Endothelial cell of umbilical vein (primary cell): ENCODE results near the gene UBAP2L. TPM values are rescaled to one million over a fixed set of nuclear protein-coding genes. Genes with fewer than 3 reads are reported as not detected.

ENCODE experiments used
- BruUV-seq: library from RNA; stranded (reverse); fragments of 400-500 nt; replicated peaks from 2 replicates; lab custom pipeline; 2021; lab: Mats Ljungman, UMichigan
- CTCF ChIA-PET: fragments of 300-600, 350-600 bp; sonication (Branson Sonifier 250); formaldehyde crosslinking; loops from one replicate; lab custom pipeline; 2021; ENCODE audit warnings: antibody characterized with exemption, inconsistent platforms; lab: Charles Lee
- POLR2A ChIA-PET: fragments of 300-600, 350-600 bp; sonication (Branson Sonifier 250); formaldehyde crosslinking; loops from one replicate; lab custom pipeline; 2021; ENCODE audit warnings: antibody characterized with exemption, inconsistent platforms; lab: Charles Lee
- DNase-seq: peaks from one replicate; pipeline ENCODE4 v3.0.0-alpha.2; 2011; ENCODE audit warnings: low read depth, low spot score
- FAIRE-seq: peaks from 2 replicates; lab custom pipeline; 2011; peaks lifted over from hg19 to GRCh38; lab: Jason Lieb, UNC
- H2AFZ ChIP-seq: 2 replicates; pipeline ENCODE4 v1.6.0; 2012; ENCODE audit warnings: low read depth, low read length, control low read depth, inconsistent platforms
- H3K27ac ChIP-seq: 2 replicates; pipeline ENCODE4 v1.5.1; 2011; ENCODE audit warnings: low read depth, mild to moderate bottlenecking, control low read depth, low read length, moderate library complexity; ENCODE audit not compliant: insufficient read depth
- H3K27me3 ChIP-seq, 2 experiments: 2 replicates each; pipeline versions ENCODE4 v1.6.0 to v1.6.1; 2011; ENCODE audit warnings: low read length in 2 of 2, mixed read lengths in 1 of 2; ENCODE audit not compliant: control insufficient read depth in 2 of 2, insufficient read depth in 2 of 2
- H3K36me3 ChIP-seq, 2 experiments: 2 replicates in 1 of 2; 3 replicates in 1 of 2; pipeline ENCODE4 v1.5.1; 2011; ENCODE audit warnings: low read length in 2 of 2, mild to moderate bottlenecking in 1 of 2, moderate library complexity in 1 of 2; ENCODE audit not compliant: control insufficient read depth in 2 of 2, insufficient read depth in 2 of 2; ENCODE audit errors: extremely low read depth in 1 of 2
- H3K4me1 ChIP-seq: 3 replicates; pipeline ENCODE4 v1.5.1; 2011; ENCODE audit warnings: mild to moderate bottlenecking, low read length; ENCODE audit not compliant: control insufficient read depth, insufficient read depth; ENCODE audit errors: extremely low read depth
- H3K4me2 ChIP-seq: 2 replicates; pipeline ENCODE4 v1.6.1; 2011; ENCODE audit warnings: low read length, control low read depth, mixed read lengths; ENCODE audit not compliant: insufficient read depth
- H3K4me3 ChIP-seq, 3 experiments: fragments of 200-600 bp in 1 of 3; sonication (generic), shearing (Covaris generic) in 1 of 3; replicated peaks in 1 of 3; 2 replicates each; pipeline ENCODE4 v1.5.1; 2011 to 2016; ENCODE audit warnings: control low read depth in 3 of 3, low read length in 3 of 3, mild to moderate bottlenecking in 2 of 3, inconsistent platforms in 1 of 3, low read depth in 1 of 3, moderate library complexity in 1 of 3; ENCODE audit not compliant: insufficient read depth in 1 of 3
- H3K79me2 ChIP-seq: 2 replicates; pipeline ENCODE4 v1.6.0; 2012; ENCODE audit warnings: low read length, inconsistent platforms; ENCODE audit not compliant: control insufficient read depth, insufficient read depth
- H3K9ac ChIP-seq: replicated peaks from 2 replicates; pipeline ENCODE3; 2011; ENCODE audit warnings: low read length, control low read depth; ENCODE audit not compliant: insufficient read depth; ENCODE audit errors: extremely low read depth
- H3K9me1 ChIP-seq: replicated peaks from 3 replicates; pipeline ENCODE4 v1.6.0; 2011; ENCODE audit warnings: mild to moderate bottlenecking, low read length; ENCODE audit not compliant: control insufficient read depth, insufficient read depth; ENCODE audit errors: extremely low read depth
- H3K9me3 ChIP-seq: replicated peaks from 2 replicates; pipeline ENCODE4 v1.5.1; 2012; ENCODE audit warnings: low read length, inconsistent platforms; ENCODE audit not compliant: control insufficient read depth, insufficient read depth
- H4K20me1 ChIP-seq: replicated peaks from 2 replicates; pipeline ENCODE3; 2011; ENCODE audit warnings: mild to moderate bottlenecking, low read length; ENCODE audit not compliant: control insufficient read depth, insufficient read depth; ENCODE audit errors: extremely low read depth
- CTCF ChIP-seq, 2 donors: IDR thresholded peaks; 1 replicate in 1 of 2; 2 replicates in 1 of 2; pipeline ENCODE4 v1.5.1; 2011; ENCODE audit warnings: low read length in 2 of 2, mild to moderate bottlenecking in 2 of 2, moderate library complexity in 2 of 2, control low read depth in 1 of 2, inconsistent platforms in 1 of 2, low read depth in 1 of 2; ENCODE audit not compliant: insufficient read depth in 1 of 2; ENCODE audit errors: extremely low read depth in 1 of 2
- EZH2 ChIP-seq: IDR thresholded peaks from 2 replicates; pipeline ENCODE4 v1.6.1; 2012; ENCODE audit warnings: borderline replicate concordance, low read depth, mild to moderate bottlenecking, moderate library complexity, low read length, inconsistent platforms; ENCODE audit not compliant: severe bottlenecking
- FOS ChIP-seq: IDR thresholded peaks from 2 replicates; pipeline ENCODE4 v1.6.1; 2011; ENCODE audit warnings: mild to moderate bottlenecking, low read length, moderate library complexity, borderline replicate concordance; ENCODE audit not compliant: insufficient read depth
- GATA2 ChIP-seq: IDR thresholded peaks from 2 replicates; pipeline ENCODE4 v1.7.0; 2011; ENCODE audit warnings: low read depth, mild to moderate bottlenecking, moderate library complexity, mixed read lengths, low read length; ENCODE audit not compliant: insufficient read length, insufficient read depth
- JUN ChIP-seq: IDR thresholded peaks from 2 replicates; pipeline ENCODE4 v1.6.1; 2011; ENCODE audit warnings: borderline replicate concordance, low read depth; ENCODE audit not compliant: insufficient read length, insufficient read depth
- MAX ChIP-seq: IDR thresholded peaks from 2 replicates; pipeline ENCODE4 v1.6.1; 2011; ENCODE audit not compliant: insufficient read depth, insufficient read length
- MYC ChIP-seq: IDR thresholded peaks from one replicate; pipeline ENCODE4 v1.6.1; 2011; ENCODE audit warnings: mild to moderate bottlenecking, low read depth, low read length
- POLR2A ChIP-seq: IDR thresholded peaks from 2 replicates; pipeline ENCODE4 v1.6.1; 2012; ENCODE audit warnings: low read depth, mild to moderate bottlenecking, control low read depth, low read length
- POLR2AphosphoS5 ChIP-seq: IDR thresholded peaks from 2 replicates; pipeline ENCODE4 v1.6.1; 2012; ENCODE audit warnings: low read depth, mild to moderate bottlenecking, control low read depth, low read length, moderate library complexity; ENCODE audit not compliant: insufficient read depth
- dilution Hi-C: fragments of 300-500 bp; cut with MboI; formaldehyde crosslinking; loops from one replicate; pipeline ENCODE4 v1.15.0; 2019; ENCODE audit warnings: low sequenced_read_pairs; ENCODE audit not compliant: extremely low pct_ligation_motif_present
- intact Hi-C: fragments of 100-400 bp; cut with micrococcal nuclease; formaldehyde crosslinking; loops from one replicate; pipeline ENCODE4 v1.10.0; 2022
- polyA plus RNA-seq, 4 experiments: library from polyadenylated mRNA; depleted of rRNA in 3 of 4; stranded (reverse) in 3 of 4; unstranded in 1 of 4; fragments of >200 nt; gene quantifications; 2 replicates each; pipeline versions ENCODE4 v1.2.1 to v1.2.3, GENCODE V29; 2011 to 2012; ENCODE audit warnings: missing spikeins in 1 of 4
- total RNA-seq: library from RNA; stranded (reverse); gene quantifications from 2 replicates; pipeline ENCODE4 v1.2.3, GENCODE V29; 2021

The UBAP2L gene
- total and polyA plus RNA-seq, 2 donors (not counting 3 experiments of a cell fraction or from before 2014, with no cell fraction given): 229 to 280 TPM

- ChIA-PET POLR2A (no interaction called here), CTCF (interaction anchor here (1.7 kb wide), 1 partner anchor 15 kb away, joined by 5 read pairs; no protein-coding TSS in a partner anchor)
- no peak overlapping the region for H3K4me3 ChIP-seq
- no peaks in the 10 kb centered on the region for H3K27me3 ChIP-seq
- intact Hi-C loops (no loop called here), dilution Hi-C loops (no loop called here)
- no peak overlapping the region for H2AFZ ChIP-seq
- FAIRE-seq (no peak), DNase-seq (no peak)
- no peaks in the 10 kb centered on the region for H3K4me1 ChIP-seq
- peaks cover 47% of the 10 kb centered on the region for H3K79me2 ChIP-seq
- H3K9me1 ChIP-seq: no peaks in the 10 kb centered on the region
- no peak overlapping the region for H3K9ac ChIP-seq
- H3K4me2 ChIP-seq: no peak overlapping the region
- no peaks in the 10 kb centered on the region for H3K9me3 ChIP-seq
- BruUV-seq: no TSS peak
- H3K27ac ChIP-seq: no peak overlapping the region
- TF ChIP-seq POLR2A: no peak
- TF ChIP-seq GATA2: no peak
- TF ChIP-seq POLR2AphosphoS5: no peak
- TF ChIP-seq MAX: no peak
- TF ChIP-seq JUN: no peak
- TF ChIP-seq CTCF (IDR thresholded peaks at IDR 0.05; ENCODE audit: extremely low read depth in 1 of 2, insufficient read depth in 1 of 2, low read depth in 1 of 2, low read length in 2 of 2): no peak
- TF ChIP-seq EZH2: no peak
- TF ChIP-seq MYC: no peak
- no peak for TF ChIP-seq FOS
- no peaks in the 10 kb centered on the region for H4K20me1 ChIP-seq
- peaks cover 19 to 34% of the 10 kb centered on the region in 2 experiments for H3K36me3 ChIP-seq
Measured at GRCh38 chr1:154237880-154238506, 17.2 kb downstream of the UBAP2L start.
